Activated CD8-positive, alpha-beta T cell treated with anti-CD3 and anti-CD28 coated beads for 36 hours (primary cell): Measurements from ENCODE around the gene ELL3. TPM values are rescaled to one million over a fixed set of nuclear protein-coding genes. Genes with fewer than 3 reads are reported as not detected.

Source experiments
- ATAC-seq: fragments of 200-7000 bp; cut with Tn5 transposase; one replicate; pipeline ENCODE4 v1.10.0; 2021; ENCODE audit warnings: mild to moderate bottlenecking, moderate library complexity
- CTCF ChIA-PET: fragments of 350-600 bp; sonication (Branson Sonifier 250); formaldehyde crosslinking; loops from one replicate; lab custom pipeline; 2021; ENCODE audit warnings: antibody characterized with exemption; lab: Charles Lee
- POLR2A ChIA-PET: fragments of 350-600 bp; sonication (Branson Sonifier 250); formaldehyde crosslinking; loops from one replicate; lab custom pipeline; 2021; ENCODE audit warnings: antibody characterized with exemption; lab: Charles Lee
- DNase-seq: peaks from one replicate; pipeline ENCODE4 v3.0.0-alpha.2; 2020
- H3K27ac Mint-ChIP-seq: one replicate; pipeline ENCODE4 v1.8.0; 2021; ENCODE audit warnings: mild to moderate bottlenecking, mixed read lengths
- H3K27me3 Mint-ChIP-seq: one replicate; pipeline ENCODE4 v1.8.0; 2021; ENCODE audit warnings: mixed read lengths
- H3K36me3 Mint-ChIP-seq: one replicate; pipeline ENCODE4 v1.8.0; 2021; ENCODE audit warnings: low read depth, mixed read lengths
- H3K4me1 Mint-ChIP-seq: one replicate; pipeline ENCODE4 v1.8.0; 2021; ENCODE audit warnings: low read depth, mixed read lengths
- H3K4me3 Mint-ChIP-seq: one replicate; pipeline ENCODE4 v1.8.0; 2021; ENCODE audit warnings: mild to moderate bottlenecking, moderate library complexity, mixed read lengths
- H3K9me3 Mint-ChIP-seq: one replicate; pipeline ENCODE4 v1.8.0; 2021; ENCODE audit warnings: mixed read lengths
- intact Hi-C: fragments of 100-400 bp; cut with micrococcal nuclease; formaldehyde crosslinking; loops from one replicate; pipeline ENCODE4 v1.10.0; 2022
- microRNA-seq: library from miRNA; unstranded; fragments of <30 nt; microRNA quantifications from one replicate; pipeline ENCODE4 v1.2.0, GENCODE V29; 2022; ENCODE audit warnings: borderline microRNAs expressed, borderline replicate concordance
- total RNA-seq, 2 experiments: library from RNA; stranded (reverse); gene quantifications; one replicate each; pipeline ENCODE4 v1.2.3, GENCODE V29; 2021
- TF ChIP-seq, protein P1 (sequence below): fragments of 200-600 bp; IDR thresholded peaks from one replicate; pipeline ENCODE4 v1.8.0; 2022; ENCODE audit warnings: antibody characterized with exemption, mild to moderate bottlenecking

ELL3 gene
- total RNA-seq, 2 experiments from 2014 or later, result 2.3 to 2.4 TPM

DNA sequence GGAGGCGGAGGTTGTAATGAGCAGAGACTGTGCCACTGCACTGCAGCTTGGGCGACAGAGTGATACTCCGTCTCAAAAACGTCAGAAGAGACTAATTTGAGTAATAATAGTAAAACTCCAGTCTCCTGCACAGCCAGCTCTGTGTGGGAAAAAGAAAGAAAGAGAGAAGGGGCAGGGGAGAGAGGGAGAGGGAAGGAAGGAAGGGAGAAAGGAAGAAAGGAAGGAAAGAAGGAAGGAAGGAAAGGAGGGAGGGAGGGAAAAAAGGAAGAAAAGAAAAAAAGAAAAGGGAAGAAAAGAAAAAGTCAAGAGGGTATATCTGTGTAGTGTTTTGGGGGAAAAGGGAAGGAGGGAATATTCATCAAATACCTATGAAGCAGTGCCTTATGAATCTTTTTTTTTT is 53.6 kb downstream of the ELL3 start:
- no peaks in the 10 kb centered on the region for H3K9me3 Mint-ChIP-seq
- intact Hi-C loops, result no loop called here
- no peak overlapping the region for H3K4me3 Mint-ChIP-seq
- DNase-seq (no peak), ATAC-seq (no peak)
- no peaks in the 10 kb centered on the region for H3K4me1 Mint-ChIP-seq
- no peaks in the 10 kb centered on the region for H3K36me3 Mint-ChIP-seq
- peaks cover 1% of the 10 kb centered on the region for H3K27me3 Mint-ChIP-seq
- no peak overlapping the region for H3K27ac Mint-ChIP-seq
- CTCF ChIA-PET, result no interaction called here
- POLR2A ChIA-PET, result interaction anchor here (0.6 kb wide), 1 partner anchor 14 kb away, joined by 3 read pairs; no protein-coding TSS in a partner anchor
- TF ChIP-seq, protein P1, sequence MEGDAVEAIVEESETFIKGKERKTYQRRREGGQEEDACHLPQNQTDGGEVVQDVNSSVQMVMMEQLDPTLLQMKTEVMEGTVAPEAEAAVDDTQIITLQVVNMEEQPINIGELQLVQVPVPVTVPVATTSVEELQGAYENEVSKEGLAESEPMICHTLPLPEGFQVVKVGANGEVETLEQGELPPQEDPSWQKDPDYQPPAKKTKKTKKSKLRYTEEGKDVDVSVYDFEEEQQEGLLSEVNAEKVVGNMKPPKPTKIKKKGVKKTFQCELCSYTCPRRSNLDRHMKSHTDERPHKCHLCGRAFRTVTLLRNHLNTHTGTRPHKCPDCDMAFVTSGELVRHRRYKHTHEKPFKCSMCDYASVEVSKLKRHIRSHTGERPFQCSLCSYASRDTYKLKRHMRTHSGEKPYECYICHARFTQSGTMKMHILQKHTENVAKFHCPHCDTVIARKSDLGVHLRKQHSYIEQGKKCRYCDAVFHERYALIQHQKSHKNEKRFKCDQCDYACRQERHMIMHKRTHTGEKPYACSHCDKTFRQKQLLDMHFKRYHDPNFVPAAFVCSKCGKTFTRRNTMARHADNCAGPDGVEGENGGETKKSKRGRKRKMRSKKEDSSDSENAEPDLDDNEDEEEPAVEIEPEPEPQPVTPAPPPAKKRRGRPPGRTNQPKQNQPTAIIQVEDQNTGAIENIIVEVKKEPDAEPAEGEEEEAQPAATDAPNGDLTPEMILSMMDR, result no peak

Small RNA genes within 50 kb of the gene (microRNA-seq; reads per million reads assigned to microRNA genes)
- gene MIR1282, result not detected

Other genes with a start within 250 kb of the ELL3 start
- gene PPIP5K1, start 186.8 kb downstream of the ELL3 start, total RNA-seq, result 10 to 100 TPM; 48.5 to 55.9 TPM
- gene CKMT1B, start 182.9 kb downstream of the ELL3 start, total RNA-seq, result under 1 TPM; 0.18 to 0.41 TPM
- gene STRC, start 158.2 kb downstream of the ELL3 start, total RNA-seq, result under 1 TPM; 0.36 to 0.72 TPM
- gene CATSPER2, start 128.1 kb downstream of the ELL3 start, total RNA-seq, result 1 to 10 TPM; 6.6 to 9.0 TPM
- gene CKMT1A, start 83.1 kb downstream of the ELL3 start, total RNA-seq, result under 1 TPM; 0.32 to 0.38 TPM
- 100 to 1,000 TPM; 213 to 241 TPM for gene PDIA3, start 30.5 kb downstream of the ELL3 start, total RNA-seq
- 100 to 1,000 TPM; 775 to 810 TPM for gene SERF2, start 15.4 kb upstream of the ELL3 start, total RNA-seq
- under 1 TPM in 1 of 2 experiments, not detected in 1; 0.09 TPM for gene SERINC4, start 23.3 kb upstream of the ELL3 start, total RNA-seq
- gene HYPK, start 23.6 kb upstream of the ELL3 start, total RNA-seq, result 10 to 100 TPM; 15.5 to 16.1 TPM
- gene MFAP1, start 47.7 kb upstream of the ELL3 start, total RNA-seq, result 10 to 100 TPM; 39.8 to 43.1 TPM
- 10 to 100 TPM; 69.9 to 79.3 TPM for gene WDR76, start 50.0 kb upstream of the ELL3 start, total RNA-seq